Ishikawa (cell line): ENCODE measurements around the gene ANO3.

Experiments used
- CEBPB ChIP-seq: IDR thresholded peaks from 2 replicates; pipeline ENCODE4 v1.6.1; 2012
- CREB1 ChIP-seq: IDR thresholded peaks from 2 replicates; pipeline ENCODE4 v1.6.1; 2012; ENCODE audit warnings: low read depth
- EGR1 ChIP-seq: IDR thresholded peaks from 2 replicates; pipeline ENCODE4 v1.6.1; 2012
- EP300 ChIP-seq: IDR thresholded peaks from 2 replicates; pipeline ENCODE4 v1.6.1; 2012; ENCODE audit warnings: borderline replicate concordance
- FOXM1 ChIP-seq: IDR thresholded peaks from 2 replicates; pipeline ENCODE4 v1.6.1; 2012; ENCODE audit warnings: low read depth, borderline replicate concordance
- MAX ChIP-seq: IDR thresholded peaks from 2 replicates; pipeline ENCODE4 v1.6.1; 2012
- NFIC ChIP-seq: IDR thresholded peaks from 2 replicates; pipeline ENCODE4 v1.6.1; 2012
- RAD21 ChIP-seq: IDR thresholded peaks from 2 replicates; pipeline ENCODE4 v1.6.1; 2012; ENCODE audit warnings: low read depth
- TAF1 ChIP-seq: IDR thresholded peaks from 2 replicates; pipeline ENCODE4 v1.6.1; 2012; ENCODE audit warnings: low read depth, mild to moderate bottlenecking
- TCF12 ChIP-seq: IDR thresholded peaks from 2 replicates; pipeline ENCODE4 v1.6.1; 2012; ENCODE audit warnings: low read depth
- TEAD4 ChIP-seq: IDR thresholded peaks from 2 replicates; pipeline ENCODE4 v1.6.1; 2012
- YY1 ChIP-seq: IDR thresholded peaks from 2 replicates; pipeline ENCODE4 v1.6.1; 2012; ENCODE audit warnings: low read depth
- ZBTB7A ChIP-seq: IDR thresholded peaks from 2 replicates; pipeline ENCODE4 v1.6.1; 2012; ENCODE audit warnings: low read depth
- TF ChIP-seq, protein P1 (sequence below): IDR thresholded peaks from 2 replicates; pipeline ENCODE4 v1.6.1; 2012; ENCODE audit warnings: low read depth, mild to moderate bottlenecking
- TF ChIP-seq, protein P2 (sequence below): IDR thresholded peaks from 2 replicates; pipeline ENCODE4 v1.6.1; 2012

The ANO3 gene

GRCh38 chr11:26688701-26689100 is 356.8 kb downstream of the ANO3 start:
- TF ChIP-seq TCF12 (no peak), EGR1 (no peak), FOXM1 (no peak), TEAD4 (no peak), NFIC (no peak), CEBPB (no peak), YY1 (no peak), MAX (no peak)
- TF ChIP-seq, protein P1, sequence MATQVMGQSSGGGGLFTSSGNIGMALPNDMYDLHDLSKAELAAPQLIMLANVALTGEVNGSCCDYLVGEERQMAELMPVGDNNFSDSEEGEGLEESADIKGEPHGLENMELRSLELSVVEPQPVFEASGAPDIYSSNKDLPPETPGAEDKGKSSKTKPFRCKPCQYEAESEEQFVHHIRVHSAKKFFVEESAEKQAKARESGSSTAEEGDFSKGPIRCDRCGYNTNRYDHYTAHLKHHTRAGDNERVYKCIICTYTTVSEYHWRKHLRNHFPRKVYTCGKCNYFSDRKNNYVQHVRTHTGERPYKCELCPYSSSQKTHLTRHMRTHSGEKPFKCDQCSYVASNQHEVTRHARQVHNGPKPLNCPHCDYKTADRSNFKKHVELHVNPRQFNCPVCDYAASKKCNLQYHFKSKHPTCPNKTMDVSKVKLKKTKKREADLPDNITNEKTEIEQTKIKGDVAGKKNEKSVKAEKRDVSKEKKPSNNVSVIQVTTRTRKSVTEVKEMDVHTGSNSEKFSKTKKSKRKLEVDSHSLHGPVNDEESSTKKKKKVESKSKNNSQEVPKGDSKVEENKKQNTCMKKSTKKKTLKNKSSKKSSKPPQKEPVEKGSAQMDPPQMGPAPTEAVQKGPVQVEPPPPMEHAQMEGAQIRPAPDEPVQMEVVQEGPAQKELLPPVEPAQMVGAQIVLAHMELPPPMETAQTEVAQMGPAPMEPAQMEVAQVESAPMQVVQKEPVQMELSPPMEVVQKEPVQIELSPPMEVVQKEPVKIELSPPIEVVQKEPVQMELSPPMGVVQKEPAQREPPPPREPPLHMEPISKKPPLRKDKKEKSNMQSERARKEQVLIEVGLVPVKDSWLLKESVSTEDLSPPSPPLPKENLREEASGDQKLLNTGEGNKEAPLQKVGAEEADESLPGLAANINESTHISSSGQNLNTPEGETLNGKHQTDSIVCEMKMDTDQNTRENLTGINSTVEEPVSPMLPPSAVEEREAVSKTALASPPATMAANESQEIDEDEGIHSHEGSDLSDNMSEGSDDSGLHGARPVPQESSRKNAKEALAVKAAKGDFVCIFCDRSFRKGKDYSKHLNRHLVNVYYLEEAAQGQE: no peak

DNA sequence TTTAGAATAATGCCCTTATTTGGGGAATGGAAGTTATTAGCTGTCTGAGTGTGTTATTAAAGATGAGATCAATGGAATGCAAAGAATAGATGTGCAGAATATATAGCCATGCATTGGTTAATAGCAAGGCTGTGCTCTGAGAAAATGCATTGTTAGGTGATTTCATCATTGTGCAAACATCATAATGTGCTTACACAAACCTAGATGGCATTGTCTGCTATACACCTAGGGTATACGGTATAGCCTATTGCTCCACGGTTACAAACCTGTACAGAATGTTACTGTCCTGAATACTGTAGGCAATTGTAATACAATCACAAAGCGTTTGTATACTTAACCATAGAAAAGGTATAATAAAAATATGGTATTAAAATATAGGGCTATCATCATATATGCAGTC is 364.4 kb downstream of the ANO3 start:
- TF ChIP-seq TEAD4 (no peak), ZBTB7A (no peak), NFIC (no peak), EP300 (no peak), YY1 (no peak), FOXM1 (no peak)

DNA sequence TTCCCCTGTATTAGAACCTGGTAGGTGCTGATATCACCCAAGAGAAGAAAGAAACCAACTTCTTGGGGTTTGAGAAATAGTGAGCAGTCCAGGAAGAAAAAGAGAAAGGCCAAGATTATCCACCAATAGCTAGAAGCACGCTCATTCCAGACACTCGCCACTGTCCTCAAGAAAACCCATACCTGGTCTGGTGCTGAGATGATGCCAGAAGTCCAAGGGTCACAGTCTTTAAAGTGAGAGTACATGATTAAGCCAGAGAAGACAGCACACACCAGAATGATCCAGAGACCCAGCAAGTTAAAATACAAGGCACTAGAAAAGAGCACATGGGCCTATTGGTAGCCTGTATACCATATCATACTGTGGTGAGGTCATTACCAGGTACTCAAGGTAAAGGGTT is 366.3 kb downstream of the ANO3 start:
- TF ChIP-seq, protein P1: no peak
- TF ChIP-seq NFIC: no peak
- no peak for TF ChIP-seq FOXM1
- no peak for TF ChIP-seq CREB1

DNA sequence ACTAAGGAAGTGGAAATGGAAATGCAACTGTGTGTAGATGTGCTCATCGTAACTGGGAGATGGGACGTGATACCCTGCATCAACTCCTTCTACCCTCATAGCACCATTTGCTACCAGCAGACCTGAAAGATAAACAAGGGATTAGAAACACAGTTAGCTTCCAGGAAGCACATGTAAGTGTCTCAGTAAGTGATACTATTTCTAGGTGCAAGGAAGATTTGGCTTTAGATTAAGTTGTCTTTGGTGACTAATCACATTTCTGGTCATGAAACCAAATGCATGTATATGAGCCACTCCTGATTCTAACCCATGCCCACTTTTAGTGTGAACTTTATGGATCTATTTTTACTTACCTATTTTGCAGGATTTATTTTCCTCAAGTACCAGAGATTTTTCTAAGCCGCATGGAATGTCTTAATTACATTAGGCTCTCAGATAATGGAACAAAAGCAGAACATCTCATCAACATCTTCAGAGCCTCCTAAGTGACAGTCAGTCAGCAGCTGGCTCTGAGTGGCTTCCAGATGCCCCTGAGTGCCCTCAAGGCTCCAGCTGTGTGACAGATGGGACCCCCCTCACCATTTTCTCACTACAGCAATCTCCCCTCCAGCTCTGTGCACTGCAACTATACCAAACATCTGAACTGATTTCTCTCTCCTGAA is 368.8 kb downstream of the ANO3 start:
- TF ChIP-seq CEBPB (no peak), TCF12 (no peak), NFIC (no peak), EP300 (no peak), CREB1 (no peak), ZBTB7A (no peak), TAF1 (no peak), FOXM1 (no peak), EGR1 (no peak)
- TF ChIP-seq, protein P1: no peak

DNA sequence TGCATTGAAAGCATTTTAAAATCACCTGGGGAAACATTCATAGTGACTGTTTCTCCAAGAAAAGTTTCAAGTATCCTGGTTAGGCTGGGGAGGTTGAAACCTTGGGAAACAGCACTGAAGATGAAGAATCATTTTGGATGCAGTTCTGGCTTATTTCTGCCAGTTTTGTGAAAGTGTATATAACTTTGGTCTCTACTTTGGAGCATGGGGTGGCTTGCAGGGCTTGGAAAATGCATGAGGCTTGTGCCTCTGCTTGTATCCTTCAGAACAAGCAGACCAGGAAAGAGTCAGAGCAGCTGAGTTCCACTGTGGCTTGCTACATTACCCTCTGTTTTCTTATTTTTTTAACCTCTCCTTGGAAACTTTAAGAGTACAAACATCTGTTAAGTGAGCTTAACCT is 370.5 kb downstream of the ANO3 start:
- TF ChIP-seq FOXM1: no peak
- no peak for TF ChIP-seq MAX
- no peak for TF ChIP-seq TEAD4
- TF ChIP-seq CEBPB: no peak
- TF ChIP-seq, protein P2, sequence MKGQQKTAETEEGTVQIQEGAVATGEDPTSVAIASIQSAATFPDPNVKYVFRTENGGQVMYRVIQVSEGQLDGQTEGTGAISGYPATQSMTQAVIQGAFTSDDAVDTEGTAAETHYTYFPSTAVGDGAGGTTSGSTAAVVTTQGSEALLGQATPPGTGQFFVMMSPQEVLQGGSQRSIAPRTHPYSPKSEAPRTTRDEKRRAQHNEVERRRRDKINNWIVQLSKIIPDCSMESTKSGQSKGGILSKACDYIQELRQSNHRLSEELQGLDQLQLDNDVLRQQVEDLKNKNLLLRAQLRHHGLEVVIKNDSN: no peak
- TF ChIP-seq EP300: no peak
- TF ChIP-seq YY1: no peak
- no peak for TF ChIP-seq EGR1
- no peak for TF ChIP-seq TCF12
- TF ChIP-seq RAD21: no peak
- TF ChIP-seq, protein P1: no peak
- TF ChIP-seq TAF1: no peak
